ENCODE data around the gene IKZF3.

IKZF3 gene

DNA sequence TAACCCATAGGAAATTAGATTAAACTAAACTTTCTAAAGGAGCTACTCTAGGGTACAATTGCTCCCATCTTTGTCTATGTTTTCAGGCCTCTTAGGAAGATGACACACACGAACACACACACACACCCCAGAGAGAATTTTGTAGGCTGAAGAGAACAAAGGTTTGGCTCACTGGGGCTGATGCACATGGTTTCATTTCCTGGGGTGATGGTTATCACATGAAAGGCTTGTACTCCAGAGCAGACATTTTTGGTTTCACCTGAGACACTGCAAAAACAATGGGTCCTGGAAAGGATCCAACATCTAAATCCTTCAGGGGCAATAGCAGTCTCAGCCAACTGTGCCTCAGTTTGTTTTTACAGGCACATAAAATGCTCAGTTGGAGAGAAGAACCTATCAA is 63.6 kb downstream of the IKZF3 start:
- H3K27me3 ChIP-seq (ENCODE audit: insufficient read depth, low read depth, severe bottlenecking), result no peaks in the 10 kb centered on the region
- no peak for DNase-seq
- H3K4me3 ChIP-seq (ENCODE audit: low read depth, low read length), result no peak overlapping the region
- TF ChIP-seq, protein P1, sequence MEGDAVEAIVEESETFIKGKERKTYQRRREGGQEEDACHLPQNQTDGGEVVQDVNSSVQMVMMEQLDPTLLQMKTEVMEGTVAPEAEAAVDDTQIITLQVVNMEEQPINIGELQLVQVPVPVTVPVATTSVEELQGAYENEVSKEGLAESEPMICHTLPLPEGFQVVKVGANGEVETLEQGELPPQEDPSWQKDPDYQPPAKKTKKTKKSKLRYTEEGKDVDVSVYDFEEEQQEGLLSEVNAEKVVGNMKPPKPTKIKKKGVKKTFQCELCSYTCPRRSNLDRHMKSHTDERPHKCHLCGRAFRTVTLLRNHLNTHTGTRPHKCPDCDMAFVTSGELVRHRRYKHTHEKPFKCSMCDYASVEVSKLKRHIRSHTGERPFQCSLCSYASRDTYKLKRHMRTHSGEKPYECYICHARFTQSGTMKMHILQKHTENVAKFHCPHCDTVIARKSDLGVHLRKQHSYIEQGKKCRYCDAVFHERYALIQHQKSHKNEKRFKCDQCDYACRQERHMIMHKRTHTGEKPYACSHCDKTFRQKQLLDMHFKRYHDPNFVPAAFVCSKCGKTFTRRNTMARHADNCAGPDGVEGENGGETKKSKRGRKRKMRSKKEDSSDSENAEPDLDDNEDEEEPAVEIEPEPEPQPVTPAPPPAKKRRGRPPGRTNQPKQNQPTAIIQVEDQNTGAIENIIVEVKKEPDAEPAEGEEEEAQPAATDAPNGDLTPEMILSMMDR (IDR thresholded peaks at IDR 0.05; ENCODE audit: low read depth, low read length), result no peak
- no peak overlapping the region for H3K27ac ChIP-seq
- no peaks in the 10 kb centered on the region for H3K9me3 ChIP-seq (ENCODE audit: severe bottlenecking)
- H3K36me3 ChIP-seq, result no peaks in the 10 kb centered on the region

DNA sequence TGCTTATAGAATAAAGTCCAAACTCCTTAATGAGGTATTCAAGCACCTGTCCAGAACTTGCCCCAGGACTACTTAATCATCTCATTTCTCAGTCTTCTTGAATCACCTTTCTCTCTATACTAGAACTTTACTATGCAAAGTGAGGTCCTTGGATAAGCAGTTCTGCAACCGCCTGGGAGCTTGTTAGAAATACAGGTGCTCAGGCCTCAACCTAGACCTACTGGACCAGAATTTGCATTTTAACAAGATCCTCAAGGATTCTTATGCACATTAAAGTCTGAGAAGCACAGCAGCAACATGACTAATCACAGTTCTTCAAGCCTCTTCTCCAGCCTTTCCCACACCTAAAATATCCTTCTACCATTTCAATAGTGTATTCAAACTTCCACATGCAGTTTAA is 64.7 kb downstream of the IKZF3 start:
- H3K4me3 ChIP-seq (ENCODE audit: low read depth, low read length), result no peak overlapping the region
- no peaks in the 10 kb centered on the region for H3K27me3 ChIP-seq (ENCODE audit: insufficient read depth, low read depth, severe bottlenecking)
- H3K27ac ChIP-seq, result no peak overlapping the region
- no peaks in the 10 kb centered on the region for H3K36me3 ChIP-seq
- TF ChIP-seq, protein P1 (IDR thresholded peaks at IDR 0.05; ENCODE audit: low read depth, low read length), result no peak
- no peaks in the 10 kb centered on the region for H3K9me3 ChIP-seq (ENCODE audit: severe bottlenecking)
- DNase-seq, result no peak

DNA sequence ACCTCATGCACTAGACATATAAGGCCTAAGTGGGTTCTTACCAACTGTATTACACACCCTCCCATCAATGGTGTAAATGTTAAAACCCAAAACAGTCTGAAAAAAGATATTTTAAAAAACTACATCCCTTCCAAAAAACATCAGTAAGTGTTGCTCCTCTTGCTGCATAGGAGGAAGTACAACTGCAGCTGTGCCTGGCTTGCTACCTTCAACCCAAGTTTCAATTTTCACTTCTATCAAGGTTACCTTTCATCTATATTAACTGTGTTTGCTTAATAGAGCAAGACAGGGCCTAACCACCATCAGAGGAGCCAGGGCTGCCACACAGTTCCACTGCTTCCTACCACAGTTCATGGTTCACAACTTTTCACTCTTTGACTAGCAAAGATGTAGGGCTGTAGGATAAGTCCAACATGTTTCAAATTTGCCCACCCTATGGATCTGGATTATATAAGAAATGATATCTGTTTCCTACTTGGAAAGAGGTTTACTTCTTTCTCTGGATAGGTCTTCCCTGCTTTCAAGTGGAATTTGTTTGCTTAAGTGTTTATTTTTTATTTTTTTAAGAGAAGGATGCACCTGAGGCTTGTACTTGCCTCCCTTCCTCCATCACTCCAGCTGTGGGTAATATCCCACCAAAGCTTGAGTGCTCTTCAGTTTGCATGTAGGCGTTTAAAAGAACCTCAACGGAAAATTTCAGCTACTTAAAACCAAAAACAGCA is 69.7 kb downstream of the IKZF3 start:
- Histone ChIP-seq H3K4me3 (ENCODE audit: low read depth, low read length) (no peak overlapping the region), H3K27me3 (ENCODE audit: insufficient read depth, low read depth, severe bottlenecking) (no peaks in the 10 kb centered on the region), H3K9me3 (ENCODE audit: severe bottlenecking) (no peaks in the 10 kb centered on the region), H3K27ac (no peak overlapping the region), H3K36me3 (no peaks in the 10 kb centered on the region)
- no peak for DNase-seq
- TF ChIP-seq, protein P1 (IDR thresholded peaks at IDR 0.05; ENCODE audit: low read depth, low read length), result no peak

DNA sequence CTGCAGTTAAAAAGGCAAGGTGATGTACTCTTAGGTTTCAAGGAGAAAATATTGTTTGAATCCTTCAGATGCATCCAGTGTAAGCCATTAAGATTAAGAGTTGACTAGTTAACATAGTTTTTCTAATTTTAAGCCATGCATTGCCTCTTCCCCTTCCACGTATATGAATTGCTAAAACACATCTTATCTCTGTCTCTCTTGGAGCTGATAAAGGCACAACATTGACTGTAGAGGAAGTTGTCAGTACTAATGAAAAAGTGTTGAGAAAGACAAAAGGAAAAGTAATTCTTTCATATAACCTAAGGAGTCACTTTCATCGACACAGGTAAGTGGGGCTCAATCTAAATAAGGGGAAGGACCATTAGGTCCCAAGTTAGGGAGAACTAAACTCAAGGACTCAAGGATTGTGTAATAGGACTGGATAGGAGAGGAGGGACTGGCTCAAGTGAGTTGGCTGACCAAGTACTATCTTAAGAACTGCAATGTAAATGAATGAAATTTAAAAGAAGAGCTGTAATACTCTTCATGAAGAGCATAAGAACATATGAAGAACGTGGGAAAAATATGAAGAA is 70.7 kb downstream of the IKZF3 start:
- Histone ChIP-seq H3K36me3 (no peaks in the 10 kb centered on the region), H3K4me3 (ENCODE audit: low read depth, low read length) (no peak overlapping the region), H3K9me3 (ENCODE audit: severe bottlenecking) (no peaks in the 10 kb centered on the region), H3K27ac (no peak overlapping the region), H3K27me3 (ENCODE audit: insufficient read depth, low read depth, severe bottlenecking) (no peaks in the 10 kb centered on the region)
- no peak for DNase-seq
- TF ChIP-seq, protein P1 (IDR thresholded peaks at IDR 0.05; ENCODE audit: low read depth, low read length), result no peak

DNA sequence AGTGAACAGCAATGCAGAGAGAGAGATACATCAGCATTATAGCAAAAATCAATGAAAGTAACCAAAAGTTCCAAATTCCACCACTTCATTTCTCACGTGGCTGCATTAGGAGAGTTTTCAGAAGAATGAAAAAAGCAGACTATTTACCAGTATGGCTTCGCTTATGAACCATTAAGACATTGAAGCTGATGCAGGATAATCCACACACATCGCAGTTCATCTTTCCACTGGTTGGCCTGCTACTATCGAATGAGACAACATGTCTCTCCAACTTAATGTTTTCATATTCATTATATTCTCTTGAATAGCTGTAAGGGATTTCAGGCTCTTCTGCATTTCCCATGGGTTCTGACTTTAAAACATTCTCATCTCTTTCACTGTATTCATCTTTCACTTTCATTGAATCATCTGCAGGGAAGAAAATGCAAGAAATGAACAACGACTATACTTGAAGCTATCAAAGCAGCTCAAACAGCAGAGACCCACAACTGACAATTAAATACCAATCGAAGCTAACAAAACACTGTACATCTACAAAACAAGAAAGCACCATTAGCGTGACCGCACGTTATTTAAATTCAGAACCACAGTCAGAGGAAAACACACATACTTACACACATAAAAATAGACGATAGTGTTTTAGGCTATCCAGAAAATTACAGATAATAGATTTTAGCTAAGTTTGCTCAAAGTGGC is 71.4 kb downstream of the IKZF3 start:
- Histone ChIP-seq H3K9me3 (ENCODE audit: severe bottlenecking) (no peaks in the 10 kb centered on the region), H3K27ac (no peak overlapping the region), H3K36me3 (no peaks in the 10 kb centered on the region), H3K4me3 (ENCODE audit: low read depth, low read length) (no peak overlapping the region), H3K27me3 (ENCODE audit: insufficient read depth, low read depth, severe bottlenecking) (no peaks in the 10 kb centered on the region)
- DNase-seq, result no peak
- TF ChIP-seq, protein P1 (IDR thresholded peaks at IDR 0.05; ENCODE audit: low read depth, low read length), result no peak
